Thyroid gland (tissue), 4 donors: ENCODE results near the gene TRAPPC2.

ENCODE experiments used
- POLR2A ChIP-seq, 2 donors: fragments of 450-650 bp; IDR thresholded peaks; one replicate each; pipeline ENCODE4 v1.6.1; 2017; ENCODE audit warnings: antibody characterized with exemption in 2 of 2, mild to moderate bottlenecking in 2 of 2, moderate library complexity in 1 of 2
- TF ChIP-seq, protein P1 (sequence below), 6 experiments: fragments of 200-600 bp in 3 of 6; fragments of 450-650 bp in 3 of 6; sonication (generic) in 3 of 6; IDR thresholded peaks; one replicate each; pipeline ENCODE4 v1.5.1; 2016 to 2019; ENCODE audit warnings: antibody characterized with exemption in 6 of 6, mild to moderate bottlenecking in 2 of 6, inconsistent platforms in 1 of 6, moderate library complexity in 1 of 6

DNA sequence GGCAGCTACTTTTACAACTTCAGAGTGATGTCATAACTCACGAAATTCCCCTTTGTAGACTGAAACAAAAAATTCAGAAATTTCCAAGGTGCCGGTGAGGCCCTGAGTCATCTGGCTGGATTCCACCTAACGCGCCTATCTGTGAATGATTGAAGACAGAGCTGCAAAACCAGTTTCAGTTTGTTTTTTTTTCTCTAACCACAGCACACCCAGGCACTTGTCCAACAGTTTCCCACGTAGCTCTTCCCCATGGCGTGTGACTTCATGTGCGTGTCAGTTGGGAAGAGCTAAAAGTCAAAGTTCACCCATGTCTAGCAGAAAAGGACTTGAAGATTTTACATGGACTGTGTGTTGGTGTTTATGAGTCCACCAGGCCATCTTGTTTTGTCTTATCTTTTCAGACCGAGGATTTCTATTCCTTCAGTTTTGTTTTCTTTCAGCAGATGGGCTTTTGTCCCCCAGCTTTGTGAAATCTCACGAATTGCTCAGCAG lies 65.1 kb downstream of the TRAPPC2 start:
- TF ChIP-seq, protein P1, sequence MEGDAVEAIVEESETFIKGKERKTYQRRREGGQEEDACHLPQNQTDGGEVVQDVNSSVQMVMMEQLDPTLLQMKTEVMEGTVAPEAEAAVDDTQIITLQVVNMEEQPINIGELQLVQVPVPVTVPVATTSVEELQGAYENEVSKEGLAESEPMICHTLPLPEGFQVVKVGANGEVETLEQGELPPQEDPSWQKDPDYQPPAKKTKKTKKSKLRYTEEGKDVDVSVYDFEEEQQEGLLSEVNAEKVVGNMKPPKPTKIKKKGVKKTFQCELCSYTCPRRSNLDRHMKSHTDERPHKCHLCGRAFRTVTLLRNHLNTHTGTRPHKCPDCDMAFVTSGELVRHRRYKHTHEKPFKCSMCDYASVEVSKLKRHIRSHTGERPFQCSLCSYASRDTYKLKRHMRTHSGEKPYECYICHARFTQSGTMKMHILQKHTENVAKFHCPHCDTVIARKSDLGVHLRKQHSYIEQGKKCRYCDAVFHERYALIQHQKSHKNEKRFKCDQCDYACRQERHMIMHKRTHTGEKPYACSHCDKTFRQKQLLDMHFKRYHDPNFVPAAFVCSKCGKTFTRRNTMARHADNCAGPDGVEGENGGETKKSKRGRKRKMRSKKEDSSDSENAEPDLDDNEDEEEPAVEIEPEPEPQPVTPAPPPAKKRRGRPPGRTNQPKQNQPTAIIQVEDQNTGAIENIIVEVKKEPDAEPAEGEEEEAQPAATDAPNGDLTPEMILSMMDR (IDR thresholded peaks at IDR 0.05): no peak
- TF ChIP-seq POLR2A (IDR thresholded peaks at IDR 0.05): no peak
